Omental fat pad (tissue), 4 donors: ENCODE measurements around the gene BOC. TPM values are rescaled to one million over a fixed set of nuclear protein-coding genes. Genes with fewer than 3 reads are reported as not detected.

Experiments
- ATAC-seq: fragments of 150-250 bp; one replicate; pipeline ENCODE4 v1.9.1; 2016; ENCODE audit warnings: mild to moderate bottlenecking, moderate library complexity; ENCODE audit not compliant: low FRiP score
- DNase-seq: peaks from one replicate; pipeline ENCODE4 v3.0.0-alpha.2; 2019; ENCODE audit warnings: low spot score
- CTCF ChIP-seq, 3 donors: fragments of 450-650 bp; IDR thresholded peaks; one replicate each; pipeline ENCODE4 v1.5.1; 2016 to 2017; ENCODE audit warnings: antibody characterized with exemption in 3 of 3, mild to moderate bottlenecking in 3 of 3, moderate library complexity in 2 of 3
- total RNA-seq, 4 donors: library from RNA; depleted of rRNA; stranded (reverse); fragments of >200 nt; gene quantifications; one replicate each; pipeline ENCODE4 v1.1.0, GENCODE V29; 2016

The BOC gene
- total RNA-seq, 4 donors from 2014 or later: 28.1 to 103 (median 54.0) TPM

DNA sequence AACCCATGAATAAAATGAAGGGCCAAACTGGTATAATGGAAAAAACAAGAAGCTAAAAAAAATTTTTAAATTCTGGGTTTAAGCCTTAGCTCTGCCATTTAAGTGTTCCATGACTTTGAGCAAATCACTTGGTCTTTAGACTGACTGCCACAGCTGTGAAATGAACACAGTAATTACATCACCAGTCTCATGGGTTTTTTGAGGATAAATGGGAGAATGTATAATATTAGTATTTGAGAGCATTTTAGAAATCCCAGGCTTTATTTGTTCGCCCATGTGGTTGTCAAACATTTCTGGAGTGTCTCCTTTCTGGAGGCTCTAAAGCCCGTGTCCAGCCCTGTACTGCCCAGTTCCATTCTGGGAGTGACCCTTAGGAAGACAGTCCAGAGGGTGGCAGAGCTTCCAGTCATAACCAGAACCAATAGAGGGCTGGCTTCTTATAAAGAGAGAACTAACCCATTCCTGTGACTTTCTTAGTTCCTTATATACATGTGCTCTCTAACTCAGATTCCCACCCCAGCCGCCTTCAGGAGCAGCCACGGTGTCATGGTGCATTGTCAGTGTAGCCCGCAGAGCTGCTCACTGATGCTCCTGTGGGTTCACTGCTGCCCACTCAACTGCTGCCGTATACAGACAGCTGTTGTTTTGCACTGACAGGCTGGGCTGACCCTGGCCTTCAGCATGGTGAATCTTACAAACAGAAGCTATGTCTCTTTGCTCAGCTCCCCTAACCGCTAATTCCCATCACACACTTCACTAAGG is 44.7 kb downstream of the BOC start:
- DNase-seq: no peak
- TF ChIP-seq CTCF (IDR thresholded peaks at IDR 0.05): no peak

DNA sequence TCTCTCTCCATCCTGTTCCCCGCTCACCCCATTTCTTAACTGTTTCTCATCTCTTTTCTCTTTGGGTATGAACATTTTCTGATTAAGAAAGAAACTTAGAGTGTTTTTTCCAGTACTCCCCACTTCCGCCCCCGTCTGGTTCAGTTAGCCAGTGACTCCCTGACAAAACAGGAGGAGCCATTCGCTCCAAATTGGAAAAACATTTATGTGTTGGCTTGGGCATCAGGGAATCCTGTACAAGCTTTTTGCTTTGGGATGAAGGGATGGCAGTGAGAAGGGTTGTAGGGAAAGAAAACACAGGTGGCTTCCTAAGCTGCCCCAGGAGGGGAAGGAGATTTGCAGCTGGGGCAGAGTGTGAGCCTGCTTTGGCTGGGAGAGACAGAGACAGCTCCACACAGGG is 47.0 kb downstream of the BOC start:
- TF ChIP-seq CTCF (IDR thresholded peaks at IDR 0.05): no peak
- DNase-seq (no peak), ATAC-seq (no peak)

More for the DNA sequence above, 44.7 kb downstream of the BOC start:
- ATAC-seq: no peak

- DNase-seq: no peak
- no peak for TF ChIP-seq CTCF (IDR thresholded peaks at IDR 0.05)
- ATAC-seq: no peak
Observed at GRCh38 chr3:113259196-113259595, 47.8 kb downstream of the BOC start.

GRCh38 chr3:113261063-113261625 is 49.8 kb downstream of the BOC start:
- no peak for DNase-seq
- no peak for TF ChIP-seq CTCF (IDR thresholded peaks at IDR 0.05)
- ATAC-seq: peak; percentile 75

DNA sequence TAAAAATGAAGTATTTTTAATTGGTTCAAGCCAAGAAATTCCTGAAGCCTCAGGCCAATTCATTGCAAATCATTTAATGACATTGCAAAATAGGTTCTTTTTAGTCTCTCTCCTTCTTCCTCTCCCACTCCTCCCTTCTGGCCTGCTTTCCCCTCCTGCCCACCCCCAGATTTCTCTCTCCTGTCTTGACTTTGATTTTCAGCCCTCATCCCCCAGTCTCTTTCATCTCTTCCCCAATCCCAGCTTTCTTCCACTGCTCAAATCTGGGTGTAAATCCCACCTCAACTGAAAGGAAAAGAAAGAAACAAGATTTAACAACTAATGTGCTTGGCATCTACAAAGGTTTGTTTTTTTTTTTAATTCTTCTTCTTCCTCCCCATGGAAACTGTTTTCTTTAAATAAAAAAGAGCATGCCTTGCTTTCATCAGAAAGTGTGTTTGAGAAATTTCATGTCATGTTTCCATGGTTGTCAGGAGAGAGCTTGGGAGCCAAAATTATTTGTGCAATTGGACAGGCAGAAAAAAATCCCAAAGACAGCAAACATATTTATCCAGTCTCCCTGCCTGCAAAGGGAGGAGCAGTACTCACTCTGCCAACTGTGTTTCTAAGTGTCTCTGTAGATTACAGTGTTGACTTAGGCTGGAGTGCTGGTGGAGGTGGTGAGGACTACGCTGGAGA is 50.4 kb downstream of the BOC start:
- DNase-seq: no peak

GRCh38 chr3:113262304-113262665 is 50.9 kb downstream of the BOC start:
- DNase-seq (no peak), ATAC-seq (peak; percentile 4)
- TF ChIP-seq CTCF (IDR thresholded peaks at IDR 0.05): no peak

More for the DNA sequence above, 50.4 kb downstream of the BOC start:
- ATAC-seq: peak; percentile 49
- no peak for TF ChIP-seq CTCF (IDR thresholded peaks at IDR 0.05)
